Cerebellar cortex (tissue), 1 donor: ENCODE data around the gene OVOL3.
"Not testable (repeated sequence)": the region's sequence is repeated elsewhere in the genome, so short reads cannot be mapped to it uniquely, and the experiment has no call there.

Experiments used
- DNase-seq: peaks from one replicate; pipeline ENCODE4 v3.0.0-alpha.2; 2015; ENCODE audit warnings: low spot score

OVOL3 gene

DNA sequence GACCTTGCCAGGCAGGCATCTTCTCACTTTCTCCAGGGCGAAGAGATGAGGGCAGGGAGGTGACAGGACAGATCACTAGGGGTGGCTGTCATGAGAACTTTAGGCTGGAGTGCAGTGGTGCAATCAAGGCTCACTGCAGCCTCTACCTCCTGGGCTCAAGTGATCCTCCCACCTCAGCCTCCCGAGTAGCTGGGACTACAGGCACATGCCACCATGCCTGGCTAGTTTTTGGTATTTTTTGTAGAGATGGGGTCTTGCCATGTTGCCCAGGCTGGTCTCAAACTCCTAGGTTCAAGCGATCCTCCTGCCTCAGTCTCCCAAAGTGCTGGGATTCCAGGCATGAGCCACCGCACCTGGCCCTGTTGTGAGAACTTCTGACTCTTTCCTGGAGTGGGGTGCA is 23.9 kb downstream of the OVOL3 start:
- not testable (repeated sequence) for DNase-seq

DNA sequence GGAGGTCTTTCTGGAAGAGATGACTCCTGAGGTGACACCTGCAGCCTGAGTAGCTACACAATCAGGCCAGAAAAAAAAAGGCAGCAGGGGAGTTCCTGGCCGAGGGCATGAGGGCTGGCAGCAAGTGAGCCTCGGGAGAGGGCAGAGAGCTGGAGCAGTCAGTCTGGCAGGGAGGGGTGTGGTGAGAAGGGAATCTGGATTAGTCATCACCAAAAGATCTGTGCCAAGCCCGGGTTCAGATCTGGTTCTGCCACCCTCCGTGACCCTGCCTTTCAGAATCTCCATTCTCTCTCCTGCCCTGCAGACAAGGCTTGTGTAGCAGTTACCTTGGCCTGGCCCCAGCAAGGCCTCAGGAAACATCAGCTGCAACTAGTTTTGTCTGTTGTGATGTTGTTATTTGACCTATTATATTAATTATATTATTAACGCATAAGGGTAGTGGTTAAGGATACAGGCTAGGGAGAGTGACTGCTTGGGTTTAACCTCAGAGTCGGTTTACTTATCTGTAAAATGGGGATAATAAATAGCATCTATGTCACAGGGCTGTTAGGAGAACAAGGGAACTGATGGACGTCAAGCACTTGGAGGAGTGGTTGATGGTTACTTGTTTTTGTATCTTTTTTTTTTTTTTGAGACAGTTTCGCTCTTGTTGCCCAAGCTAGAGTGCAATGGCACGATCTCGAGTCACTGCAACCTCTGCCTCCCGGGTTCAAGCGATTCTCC is 26.2 kb downstream of the OVOL3 start:
- peak; percentile 75 for DNase-seq

DNA sequence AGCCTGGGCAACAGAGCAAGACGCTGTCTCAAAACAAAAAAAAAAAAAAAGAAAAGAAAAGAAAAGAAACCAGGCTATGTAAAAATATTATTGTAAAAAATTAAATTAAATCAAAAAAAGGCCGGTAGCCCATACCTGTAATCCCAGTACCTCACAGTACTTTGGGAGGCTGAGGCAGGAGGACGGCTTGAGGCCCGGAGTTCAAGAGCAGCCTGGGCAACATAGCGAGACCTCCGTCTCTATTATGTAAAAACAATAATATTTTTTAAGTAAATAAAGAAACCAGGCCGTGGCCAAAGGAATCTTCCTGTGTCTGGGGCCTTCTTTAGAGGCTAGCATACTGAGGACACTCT is 28.2 kb downstream of the OVOL3 start:
- no peak for DNase-seq

DNA sequence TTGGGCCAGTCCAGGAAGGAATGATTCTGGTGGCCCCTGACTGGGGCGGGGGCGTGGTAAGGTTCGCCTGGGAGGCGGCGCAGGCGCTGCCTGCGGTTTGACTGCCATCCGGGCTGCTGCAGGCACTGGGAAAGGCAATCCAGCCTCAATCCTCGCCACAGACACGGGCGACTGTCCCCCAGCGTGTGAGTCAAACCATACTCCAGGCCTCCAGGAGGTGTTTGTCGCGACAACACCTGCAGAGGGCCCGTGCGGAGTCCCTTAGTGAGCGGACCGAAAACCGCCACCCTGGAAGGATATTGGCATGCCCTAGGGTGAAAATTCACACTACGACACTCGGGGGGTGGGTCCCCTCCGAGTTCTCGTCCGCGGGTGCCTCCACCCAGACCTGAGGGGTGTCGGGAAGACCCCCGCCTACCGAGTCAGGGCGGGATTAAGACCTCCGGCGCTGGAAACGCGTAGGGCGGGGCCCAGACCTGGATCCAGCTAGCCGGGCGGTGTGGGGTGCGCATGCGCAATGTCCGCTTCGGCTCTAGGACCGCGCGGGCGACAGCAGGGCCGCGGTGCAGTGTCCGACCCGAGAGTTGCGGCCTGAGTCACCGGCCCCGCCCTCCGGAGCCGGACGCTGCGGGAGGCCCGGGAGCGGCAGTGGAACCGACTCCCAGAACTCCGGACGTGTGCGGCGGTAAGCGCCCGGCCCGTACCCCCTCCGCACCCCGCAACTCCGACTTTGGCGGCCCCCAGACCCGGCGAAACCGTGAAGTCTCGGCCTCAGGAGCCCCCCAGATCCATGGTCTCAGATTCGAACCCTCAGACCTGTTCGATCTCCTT is 28.7 kb downstream of the OVOL3 start, which contains the start of gene CAPNS1:
Gene CAPNS1 (plus strand): TSS at position 594 of the 831 bp plus-strand sequence. CDS start 946 bp downstream, outside the sequence.
- peak; percentile 97 for DNase-seq

DNA sequence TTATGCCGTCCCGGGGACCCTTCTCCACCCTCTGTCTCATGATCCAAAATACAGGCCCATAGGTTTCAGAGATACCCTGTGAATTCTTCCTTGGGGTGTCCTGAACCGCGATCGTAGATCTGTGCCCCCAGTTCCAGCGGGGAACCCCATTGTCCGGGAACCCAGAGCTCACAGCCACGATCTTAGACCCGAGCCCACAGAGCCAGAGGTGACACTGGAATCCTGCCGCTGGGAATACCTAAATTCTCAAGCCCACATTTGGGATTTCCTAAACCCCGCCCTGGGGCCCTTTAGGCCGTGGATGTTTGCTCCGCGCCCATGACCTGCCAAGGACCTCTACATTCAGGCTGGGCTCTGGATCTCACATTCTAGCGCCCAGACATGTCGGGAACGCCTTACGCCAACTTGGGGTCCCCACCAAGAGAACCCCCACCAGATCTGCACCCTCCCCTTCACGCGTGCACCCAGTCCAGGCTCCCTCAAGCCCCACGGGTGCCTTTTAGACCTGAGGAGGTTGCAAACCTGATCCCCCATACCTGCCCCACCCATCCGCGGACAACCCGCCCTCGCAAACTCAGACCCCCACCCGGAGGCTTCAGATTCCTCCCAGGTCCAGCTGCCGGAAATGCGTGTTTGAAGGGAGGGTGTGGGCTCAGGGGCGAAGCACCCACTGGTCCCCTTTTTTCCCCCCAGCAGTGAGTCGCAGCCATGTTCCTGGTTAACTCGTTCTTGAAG is 29.5 kb downstream of the OVOL3 start:
- DNase-seq = peak; percentile 59

DNA sequence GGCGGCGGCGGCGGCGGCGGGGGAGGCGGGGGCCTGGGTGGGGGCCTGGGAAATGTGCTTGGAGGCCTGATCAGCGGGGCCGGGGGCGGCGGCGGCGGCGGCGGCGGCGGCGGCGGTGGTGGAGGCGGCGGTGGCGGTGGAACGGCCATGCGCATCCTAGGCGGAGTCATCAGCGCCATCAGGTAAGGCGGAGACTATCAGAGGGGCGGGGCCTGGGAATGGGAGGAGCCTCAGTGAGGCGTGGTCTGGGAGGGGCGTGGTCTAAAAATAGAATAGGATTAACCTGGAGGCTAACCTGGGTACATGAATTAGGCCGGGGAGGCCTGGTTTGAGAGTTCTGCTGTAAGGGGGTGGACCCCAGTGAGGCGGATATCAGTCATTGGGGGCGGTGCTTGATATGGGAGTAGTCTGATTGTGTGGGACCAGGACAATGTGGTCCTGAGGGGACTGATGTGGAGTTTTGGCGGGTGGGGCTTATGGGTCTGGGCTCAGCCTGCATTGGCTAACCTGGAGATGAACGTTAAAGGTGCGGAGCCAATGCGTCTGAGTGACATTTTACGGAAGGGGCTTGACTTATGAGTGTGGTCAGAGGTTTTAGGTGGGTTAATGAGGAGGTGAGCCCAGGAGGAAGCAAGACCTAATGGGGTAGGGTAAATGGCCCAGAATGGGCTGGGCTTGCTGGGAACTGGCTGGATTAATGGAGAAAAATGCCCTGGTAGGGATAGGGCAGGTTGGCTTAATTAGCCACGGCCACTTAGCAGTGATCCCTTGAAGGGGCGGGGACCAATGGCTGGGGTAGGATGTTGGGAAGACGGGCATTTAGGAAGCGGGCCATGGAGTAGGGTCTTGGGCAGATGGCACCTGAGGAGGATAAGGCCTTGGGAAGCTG is 30.3 kb downstream of the OVOL3 start:
- peak; percentile 89 for DNase-seq

DNA sequence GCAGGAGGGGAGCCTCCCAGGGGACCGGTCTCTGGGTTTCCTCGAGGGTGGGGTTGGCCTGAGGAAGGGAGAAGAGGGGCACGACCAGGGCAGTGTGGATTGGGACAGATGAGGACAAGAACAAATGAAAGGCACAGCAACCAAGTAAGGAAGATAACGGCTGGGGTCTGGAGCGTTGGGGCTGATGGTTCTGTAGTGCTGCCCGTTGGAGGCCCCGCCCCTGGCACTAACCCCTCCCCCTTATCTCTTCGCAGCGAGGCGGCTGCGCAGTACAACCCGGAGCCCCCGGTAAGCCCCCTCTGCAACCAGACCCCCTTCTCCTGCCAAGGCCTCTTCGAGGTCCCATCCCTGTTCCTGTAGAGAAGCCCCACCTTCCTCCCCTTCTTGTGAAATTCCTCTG is 31.1 kb downstream of the OVOL3 start:
- DNase-seq = no peak

DNA sequence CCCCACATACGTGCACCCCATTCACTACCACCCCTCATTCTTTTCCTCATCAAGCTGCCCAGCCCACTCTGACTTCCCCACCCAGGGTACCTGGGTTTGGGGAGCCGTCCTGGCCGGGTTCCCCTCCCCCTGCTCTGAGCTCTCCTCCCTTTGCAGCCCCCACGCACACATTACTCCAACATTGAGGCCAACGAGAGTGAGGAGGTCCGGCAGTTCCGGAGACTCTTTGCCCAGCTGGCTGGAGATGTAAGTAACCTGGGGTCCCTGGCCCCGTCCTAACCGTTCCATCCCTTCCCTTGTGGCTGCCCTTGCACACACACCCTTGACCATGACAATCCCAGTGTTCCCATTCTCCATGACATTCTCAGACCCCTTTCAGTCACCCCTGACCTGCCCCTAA is 31.6 kb downstream of the OVOL3 start:
- no peak for DNase-seq

DNA sequence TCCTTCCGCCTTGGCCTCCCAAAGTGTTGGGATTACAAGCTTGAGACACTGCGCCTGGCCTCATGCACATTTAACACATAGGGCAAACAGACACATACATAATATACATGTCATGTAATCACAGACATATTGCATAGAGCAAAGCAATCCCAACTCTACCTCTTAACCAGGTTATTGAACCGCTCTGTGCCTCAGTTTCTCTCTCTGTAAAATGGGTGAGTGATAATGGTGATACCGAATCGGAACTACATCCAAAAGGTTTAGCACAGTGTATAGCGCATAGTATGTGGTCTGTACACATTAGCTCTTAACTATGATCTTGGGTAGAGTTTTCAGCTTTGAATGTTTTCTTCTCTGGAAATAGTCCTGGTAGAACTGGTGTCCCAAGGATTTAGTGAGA is 33.7 kb downstream of the OVOL3 start:
- no peak for DNase-seq

DNA sequence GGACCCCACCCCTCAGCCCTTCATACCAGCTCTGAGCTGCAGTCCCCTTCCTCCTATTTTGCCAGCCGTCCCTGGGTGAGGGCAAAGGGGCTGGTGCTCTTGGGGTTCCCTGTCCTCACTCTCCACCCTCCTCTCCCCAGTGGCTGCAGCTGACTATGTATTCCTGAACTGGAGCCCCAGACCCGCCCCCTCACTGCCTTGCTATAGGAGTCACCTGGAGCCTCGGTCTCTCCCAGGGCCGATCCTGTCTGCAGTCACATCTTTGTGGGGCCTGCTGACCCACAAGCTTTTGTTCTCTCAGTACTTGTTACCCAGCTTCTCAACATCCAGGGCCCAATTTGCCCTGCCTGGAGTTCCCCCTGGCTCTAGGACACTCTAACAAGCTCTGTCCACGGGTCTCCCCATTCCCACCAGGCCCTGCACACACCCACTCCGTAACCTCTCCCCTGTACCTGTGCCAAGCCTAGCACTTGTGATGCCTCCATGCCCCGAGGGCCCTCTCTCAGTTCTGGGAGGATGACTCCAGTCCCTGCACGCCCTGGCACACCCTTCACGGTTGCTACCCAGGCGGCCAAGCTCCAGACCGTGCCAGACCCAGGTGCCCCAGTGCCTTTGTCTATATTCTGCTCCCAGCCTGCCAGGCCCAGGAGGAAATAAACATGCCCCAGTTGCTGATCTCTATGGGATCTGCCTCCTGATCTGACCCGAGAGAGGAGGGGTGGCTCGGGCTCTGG is 38.9 kb downstream of the OVOL3 start:
- DNase-seq = no peak

DNA sequence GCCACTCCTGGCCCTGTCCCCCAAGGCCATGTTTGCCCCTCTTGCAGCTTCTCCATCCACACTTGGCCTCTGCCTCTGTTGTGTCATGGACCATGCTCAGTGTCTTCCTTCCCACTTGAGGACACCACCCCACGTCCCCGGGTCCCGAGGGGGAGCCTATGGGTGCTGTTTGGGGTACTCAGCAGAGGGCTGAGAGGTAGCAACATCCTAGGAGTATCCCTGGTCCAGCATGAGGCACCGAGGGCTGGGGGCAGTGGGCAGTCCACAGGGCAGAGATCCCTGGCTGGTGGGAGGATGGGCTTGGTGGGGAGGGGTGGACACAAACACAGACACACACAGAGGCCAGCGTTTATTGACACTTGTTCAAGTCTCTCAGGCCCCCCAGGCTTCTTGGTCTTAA is 39.6 kb downstream of the OVOL3 start:
- DNase-seq = no peak

DNA sequence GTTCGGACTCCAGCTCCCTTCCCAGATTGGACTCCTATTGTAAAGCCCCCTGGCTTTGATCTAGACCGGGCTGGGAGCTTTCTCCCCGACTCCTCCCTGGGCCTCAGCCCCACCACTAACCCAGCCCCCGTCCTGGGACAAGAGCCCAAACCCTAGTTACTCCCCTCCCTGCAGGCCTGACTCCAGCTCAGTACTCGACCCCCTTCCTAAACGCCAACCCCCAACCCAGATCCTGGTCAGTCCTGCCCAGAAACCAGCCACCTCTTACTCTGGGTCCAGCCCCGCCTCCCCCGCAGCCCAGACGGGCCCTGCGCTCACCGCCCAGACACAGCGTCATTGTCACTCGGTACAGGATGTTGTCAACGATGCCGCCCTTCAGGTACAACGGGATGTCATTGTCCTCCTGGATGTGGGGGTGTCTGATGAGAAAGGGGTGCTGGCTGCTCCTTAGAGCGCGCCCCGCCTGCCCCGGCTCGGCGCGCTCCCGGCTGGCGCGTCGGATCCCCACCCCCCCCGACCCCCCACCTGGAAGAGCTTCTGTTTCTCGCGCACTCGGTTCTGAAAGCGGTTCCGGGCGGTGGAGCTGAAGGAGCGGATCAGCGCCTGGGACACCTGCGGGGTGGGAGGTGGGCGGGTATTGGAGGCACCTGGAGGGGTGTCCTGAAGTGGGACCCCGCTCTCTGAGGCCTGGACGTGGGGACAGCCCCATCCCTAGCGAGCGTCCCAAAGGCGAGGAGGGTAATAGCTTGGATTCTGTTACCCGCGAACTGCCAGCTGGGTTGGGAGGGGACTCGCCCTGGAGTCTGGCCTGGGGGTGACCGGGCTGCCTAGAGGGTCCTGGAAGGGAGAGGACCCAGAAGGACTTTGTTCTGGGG is 40.4 kb downstream of the OVOL3 start:
- DNase-seq = peak; percentile 28

DNA sequence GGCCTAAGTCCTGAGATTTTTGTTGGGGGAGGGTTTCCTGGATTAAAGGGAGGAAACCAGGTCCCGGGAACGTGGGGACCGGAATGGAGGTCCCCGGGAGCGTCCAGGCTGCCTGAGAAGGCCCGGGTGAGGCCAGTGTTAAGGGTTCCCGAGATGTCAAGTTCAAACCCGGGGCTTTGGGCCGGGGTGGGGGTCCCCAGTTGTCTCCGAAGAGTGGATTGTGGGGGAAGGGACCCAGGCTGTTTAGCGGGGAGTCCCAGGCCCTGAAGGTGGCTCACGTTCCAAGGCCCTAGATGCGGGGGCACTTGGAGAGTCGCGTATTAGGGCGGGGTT is 41.0 kb downstream of the OVOL3 start:
- DNase-seq = no peak

DNA sequence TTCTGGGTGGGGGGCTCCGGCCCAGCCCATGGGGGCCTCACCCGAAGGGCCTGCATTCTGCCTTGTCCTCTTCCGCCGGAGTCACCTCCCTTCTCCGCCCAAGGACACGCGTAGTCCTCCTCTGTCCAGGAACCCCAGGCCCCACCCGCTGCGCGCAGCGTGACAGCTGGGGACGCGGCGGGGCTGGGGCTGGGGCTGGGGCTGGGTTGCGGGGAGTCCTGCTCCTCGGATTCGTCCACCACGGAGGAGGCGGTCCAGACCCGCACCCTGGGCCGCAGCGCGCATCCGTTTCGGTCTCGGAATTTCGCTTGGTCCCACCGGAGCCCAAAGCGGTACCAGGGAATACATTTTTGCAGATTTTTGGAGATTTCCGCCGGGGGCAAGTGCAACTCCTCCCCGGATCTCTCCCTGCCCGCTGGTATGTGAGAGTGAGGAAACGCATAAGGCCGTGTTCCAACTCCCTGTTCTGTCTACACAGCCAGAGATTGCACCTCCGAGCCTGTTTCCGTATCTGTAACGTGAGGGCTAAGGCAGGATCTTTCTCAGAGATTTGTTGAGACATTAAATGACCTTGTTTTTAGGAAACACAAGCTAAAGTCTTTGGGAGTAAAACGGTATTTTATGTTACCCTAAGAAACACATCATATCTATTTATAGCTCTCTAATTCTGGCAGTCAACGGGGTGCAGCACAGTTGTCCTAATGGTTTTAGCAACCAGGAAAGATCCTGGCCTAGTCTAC is 41.6 kb downstream of the OVOL3 start, which contains the start of gene COX7A1:
Gene COX7A1 (minus strand): TSS at position 96 of the 740 bp plus-strand sequence. CDS start 40 bp downstream, at position 56.
- DNase-seq = peak; percentile 64

DNA sequence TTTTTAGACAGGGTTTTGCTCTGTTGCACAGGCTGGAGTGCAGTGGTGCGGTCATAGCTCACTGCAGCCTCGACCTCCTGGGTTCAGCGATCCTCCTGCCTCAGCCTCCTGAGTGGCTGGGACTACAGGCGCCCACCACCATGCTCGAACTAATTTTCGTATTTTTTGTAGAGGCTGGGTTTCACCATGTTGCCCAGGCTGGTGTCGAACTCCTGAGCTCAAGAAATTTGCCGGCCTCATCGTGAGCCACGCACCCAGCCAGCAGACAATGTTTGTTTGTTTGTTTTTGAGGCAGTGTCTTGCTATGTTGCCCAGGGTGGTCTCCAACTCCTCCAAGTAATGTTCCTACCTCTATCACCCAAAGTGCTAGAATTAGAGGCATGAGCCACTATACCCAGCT is 42.2 kb downstream of the OVOL3 start:
- no peak for DNase-seq

DNA sequence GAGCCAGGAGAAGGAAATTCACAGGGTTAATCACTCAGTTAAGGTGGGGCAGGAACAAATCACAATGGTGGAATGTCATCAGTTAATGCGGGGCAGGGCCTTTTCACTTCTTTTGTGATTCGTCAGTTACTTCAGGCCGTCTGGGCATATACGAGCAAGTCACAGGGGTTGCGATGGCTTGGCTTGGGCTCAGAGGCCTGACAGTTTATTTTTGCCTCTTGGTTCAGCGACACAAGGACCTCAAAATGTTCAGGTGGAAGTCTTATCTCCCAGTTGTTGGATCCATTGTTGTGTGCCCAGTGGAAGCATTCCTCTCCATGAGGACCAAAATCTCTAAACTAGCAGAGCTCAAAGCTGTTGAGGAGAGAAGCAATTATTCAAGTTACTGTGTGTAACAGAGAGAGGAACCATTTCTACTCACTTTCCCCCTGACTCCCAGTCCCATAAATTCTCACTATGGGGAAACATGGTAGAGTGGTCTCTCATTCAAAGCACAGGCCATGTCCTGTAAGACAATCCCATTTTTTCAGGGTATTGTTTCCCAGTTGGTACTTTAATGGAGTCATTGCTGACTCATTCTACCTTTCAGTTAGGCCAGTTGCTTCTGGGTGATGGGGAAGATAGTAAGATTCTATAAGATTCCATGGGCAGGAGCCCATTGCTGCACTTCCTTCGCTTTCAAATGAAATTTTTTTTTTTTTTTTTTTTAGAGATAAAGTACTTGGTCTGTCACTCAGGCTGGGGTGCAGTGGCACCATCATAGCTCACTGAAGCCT is 50.1 kb downstream of the OVOL3 start:
- DNase-seq = no peak
